ENCODE measurements around the gene BOC. TPM values are rescaled to one million over a fixed set of nuclear protein-coding genes. Genes with fewer than 3 reads are reported as not detected.

Gene BOC
- total and polyA plus RNA-seq, 2 of the 8 experiments (the other 6 are each of a cell fraction or from before 2014, with no cell fraction given): 6.9 to 9.3 TPM

DNA sequence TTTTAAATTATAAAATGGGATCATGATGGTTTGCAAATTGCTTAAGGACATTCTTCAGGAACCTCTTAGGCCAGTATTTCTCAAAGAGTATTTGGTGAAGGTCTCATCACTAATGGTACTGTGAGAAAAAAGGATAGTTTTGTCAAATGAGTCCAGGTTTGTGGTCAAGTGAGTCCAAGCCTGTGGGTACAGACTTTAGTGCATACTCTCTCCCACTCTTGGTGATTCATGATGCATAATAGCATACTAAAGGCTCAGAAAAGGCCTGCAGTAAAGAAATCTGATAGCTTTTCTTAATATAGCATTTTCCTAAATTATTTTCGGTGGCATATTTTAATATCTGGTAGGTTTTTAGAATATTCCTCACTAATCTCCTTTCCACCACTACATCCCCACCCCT lies 20.0 kb downstream of the BOC start:
- Histone ChIP-seq H3K4me2 (ENCODE audit: insufficient read depth in 1 of 2, low read depth in 2 of 2, low read length in 2 of 2) (no peak overlapping the region), H3K27me3 (replicated peaks in 1 of 4; ENCODE audit: control insufficient read depth in 3 of 4, extremely low read depth in 1 of 4, insufficient read depth in 3 of 4, low read length in 3 of 4) (no peaks in the 10 kb centered on the region), H3K56ac (replicated peaks; ENCODE audit: insufficient read length, low read depth, low read length) (no peak overlapping the region), H2BK5ac (ENCODE audit: low read depth, low read length) (no peak overlapping the region), H2BK12ac (ENCODE audit: low read depth, low read length) (no peak overlapping the region), H2BK120ac (replicated peaks; ENCODE audit: low read depth, low read length) (no peak overlapping the region), H3K27ac (ENCODE audit: low read depth, low read length) (no peak overlapping the region), H3K4ac (replicated peaks; ENCODE audit: insufficient read length, low read depth, low read length) (no peak overlapping the region), H3K18ac (ENCODE audit: extremely low read depth, low read length) (no peak overlapping the region), H3K79me2 (ENCODE audit: control insufficient read depth in 1 of 2, insufficient read depth in 2 of 2, low read length in 2 of 2) (no peaks in the 10 kb centered on the region), H3K23me2 (ENCODE audit: low read depth, low read length) (no peaks in the 10 kb centered on the region), H4K20me1 (replicated peaks in 1 of 2; ENCODE audit: control insufficient read depth in 1 of 2, insufficient read depth in 2 of 2, low read length in 2 of 2) (no peaks in the 10 kb centered on the region), H3K36me3 (ENCODE audit: control insufficient read depth in 2 of 4, insufficient read depth in 4 of 4, low read length in 3 of 4) (no peaks in the 10 kb centered on the region), H2AFZ (ENCODE audit: low read length) (no peak overlapping the region), H2BK20ac (ENCODE audit: low read length) (no peak overlapping the region), H3K9ac (replicated peaks in 1 of 4; ENCODE audit: extremely low read depth in 1 of 4, low read depth in 3 of 4, low read length in 3 of 4) (no peak overlapping the region), H3K4me3 (ENCODE audit: extremely low read depth in 1 of 4, insufficient read depth in 2 of 4, low read depth in 3 of 4, low read length in 4 of 4) (no peak overlapping the region), H2AK5ac (ENCODE audit: low read depth, low read length) (no peak overlapping the region), H3K4me1 (replicated peaks in 1 of 4; ENCODE audit: control insufficient read depth in 3 of 4, insufficient read depth in 4 of 4, low read length in 3 of 4) (peaks cover 3 to 14% (median 10%) of the 10 kb centered on the region in 4 experiments; a peak in 6 of 7 replicates), H4K8ac (ENCODE audit: extremely low read depth, insufficient read depth, low read length) (no peak overlapping the region), H3K79me1 (ENCODE audit: low read depth, low read length) (no peaks in the 10 kb centered on the region), H4K91ac (replicated peaks; ENCODE audit: insufficient read length, low read length) (no peak overlapping the region), H4K5ac (ENCODE audit: insufficient read length, low read depth, low read length) (no peak overlapping the region), H3K9me3 (ENCODE audit: insufficient read depth in 2 of 2, low read depth in 1 of 2, low read length in 1 of 2) (no peaks in the 10 kb centered on the region), H3K23ac (ENCODE audit: insufficient read length) (no peak overlapping the region), H3K14ac (ENCODE audit: insufficient read length) (no peak overlapping the region), H2BK15ac (ENCODE audit: low read length) (no peak overlapping the region)
- CTCF ChIA-PET (ENCODE audit: partially characterized antibody): interaction anchor here (1.0 to 2.0 kb wide), 3 partner anchors 48 to 145 kb away, joined by 3 to 5 read pairs (median 3); no protein-coding TSS in a partner anchor
- POLR2A ChIA-PET (ENCODE audit: partially characterized antibody): no interaction called here
- DNase-seq (ENCODE audit: low read depth in 1 of 2, low spot score in 2 of 2) (no peak), FAIRE-seq (no peak)
- WGBS, 2 experiments (ENCODE audit: extremely low coverage in 1 of 2, insufficient coverage in 1 of 2, insufficient read length in 1 of 2, insufficient replicate concordance in 2 of 2, low coverage in 1 of 2, low lambda C conversion rate in 2 of 2, missing lambda C conversion rate in 1 of 2): 81% methylated on average over 1 of the region's 1 CpG; no CpG with 5 or more reads in 1 of the 2 experiments
- TF ChIP-seq ASH2L (IDR thresholded peaks at IDR 0.05; ENCODE audit: low read length): no peak
- TF ChIP-seq YY1 (IDR thresholded peaks at IDR 0.05; ENCODE audit: low read depth, low read length): no peak
- no peak for TF ChIP-seq SP1 (IDR thresholded peaks at IDR 0.05; ENCODE audit: low read depth, low read length)
- TF ChIP-seq BRCA1 (IDR thresholded peaks at IDR 0.05; ENCODE audit: low read depth, low read length): no peak
- no peak for TF ChIP-seq SAP30 (IDR thresholded peaks at IDR 0.05; ENCODE audit: insufficient read depth, insufficient replicate concordance, low read length)
- TF ChIP-seq RNF2 (IDR thresholded peaks at IDR 0.05; ENCODE audit: borderline replicate concordance, low read depth, low read length, missing control alignments, poor library complexity, severe bottlenecking): no peak
- no peak for TF ChIP-seq RXRA (IDR thresholded peaks at IDR 0.05; ENCODE audit: insufficient read depth, low read depth, low read length)
- no peak for TF ChIP-seq GTF2F1 (IDR thresholded peaks at IDR 0.05; ENCODE audit: borderline replicate concordance, low read depth, low read length)
- TF ChIP-seq RBBP5 (IDR thresholded peaks at IDR 0.05; ENCODE audit: borderline replicate concordance, low read depth, low read length): no peak
- TF ChIP-seq POLR2AphosphoS5 (IDR thresholded peaks at IDR 0.05; ENCODE audit: low read depth, low read length): no peak
- TF ChIP-seq SRF (IDR thresholded peaks at IDR 0.05; ENCODE audit: low read depth, low read length): no peak
